Liver (tissue), 9 donors: Measurements from ENCODE around the gene SLC24A4. TPM values are rescaled to one million over a fixed set of nuclear protein-coding genes. Genes with fewer than 3 reads are reported as not detected.

Source experiments
- DNase-seq: peaks from one replicate; pipeline ENCODE4 v3.0.0-alpha.2; 2017; ENCODE audit warnings: low spot score
- H3K27ac ChIP-seq, 2 donors: one replicate each; pipeline ENCODE4 v1.7.0; 2013; ENCODE audit warnings: inconsistent platforms in 2 of 2, low read length in 2 of 2, control low read depth in 1 of 2, low read depth in 1 of 2, mild to moderate bottlenecking in 1 of 2
- H3K27me3 ChIP-seq, 4 donors: one replicate each; pipeline versions ENCODE4 v1.6.1 to v1.7.0; 2013; ENCODE audit warnings: low read length in 3 of 4, inconsistent platforms in 1 of 4, mild to moderate bottlenecking in 1 of 4, moderate library complexity in 1 of 4; ENCODE audit not compliant: control insufficient read depth in 4 of 4, insufficient read depth in 4 of 4
- H3K36me3 ChIP-seq, 4 donors: one replicate each; pipeline versions ENCODE4 v1.6.1 to v1.7.0; 2013; ENCODE audit warnings: low read length in 3 of 4, mild to moderate bottlenecking in 3 of 4, low read depth in 1 of 4, moderate library complexity in 1 of 4; ENCODE audit not compliant: control insufficient read depth in 4 of 4, insufficient read depth in 3 of 4
- H3K4me1 ChIP-seq, 4 donors: one replicate each; pipeline versions ENCODE4 v1.6.1 to v1.7.0; 2013; ENCODE audit warnings: low read length in 3 of 4, mild to moderate bottlenecking in 3 of 4, moderate library complexity in 1 of 4; ENCODE audit not compliant: control insufficient read depth in 4 of 4, insufficient read depth in 4 of 4
- H3K4me3 ChIP-seq, 3 donors: one replicate each; pipeline versions ENCODE4 v1.6.1 to v1.7.0; 2013; ENCODE audit warnings: low read length in 3 of 3, control low read depth in 1 of 3, low read depth in 1 of 3, mild to moderate bottlenecking in 1 of 3
- H3K9ac ChIP-seq, 2 donors: one replicate each; pipeline ENCODE4 v1.7.0; 2013; ENCODE audit warnings: low read length in 2 of 2, mild to moderate bottlenecking in 2 of 2, moderate library complexity in 2 of 2, control low read depth in 1 of 2, low read depth in 1 of 2
- H3K9me3 ChIP-seq, 4 donors: one replicate each; pipeline versions ENCODE4 v1.6.1 to v1.7.0; 2013; ENCODE audit warnings: low read length in 3 of 4; ENCODE audit not compliant: control insufficient read depth in 4 of 4
- ATF3 ChIP-seq: IDR thresholded peaks from 2 replicates; pipeline ENCODE4 v1.6.1; 2016; ENCODE audit warnings: antibody characterized with exemption
- CTCF ChIP-seq: fragments of 150-350 bp; IDR thresholded peaks from 2 replicates; pipeline ENCODE4 v1.5.1; 2017; ENCODE audit warnings: improper control_type of control experiment, low read depth, low read length; ENCODE audit not compliant: missing input control
- EGR1 ChIP-seq, 2 donors: IDR thresholded peaks; 2 replicates each; pipeline ENCODE4 v1.6.1; 2016 to 2018; ENCODE audit warnings: antibody characterized with exemption in 2 of 2, low read depth in 2 of 2
- FOXA1 ChIP-seq: IDR thresholded peaks from 2 replicates; pipeline ENCODE4 v1.6.1; 2016; ENCODE audit warnings: antibody characterized with exemption
- FOXA2 ChIP-seq: IDR thresholded peaks from 2 replicates; pipeline ENCODE4 v1.6.1; 2016; ENCODE audit warnings: antibody characterized with exemption
- GABPA ChIP-seq, 2 donors: IDR thresholded peaks in 1 of 2; conservative IDR thresholded peaks in 1 of 2; 2 replicates each; pipeline ENCODE4 v1.6.1; 2016; ENCODE audit warnings: antibody characterized with exemption in 2 of 2, mild to moderate bottlenecking in 1 of 2, moderate library complexity in 1 of 2
- HNF4A ChIP-seq, 2 donors: conservative IDR thresholded peaks; 2 replicates each; pipeline ENCODE4 v1.6.1; 2016; ENCODE audit warnings: antibody characterized with exemption in 2 of 2, mild to moderate bottlenecking in 2 of 2
- HNF4G ChIP-seq: IDR thresholded peaks from 2 replicates; pipeline ENCODE4 v1.6.1; 2016; ENCODE audit warnings: antibody characterized with exemption
- JUND ChIP-seq, 2 donors: IDR thresholded peaks; 2 replicates each; pipeline ENCODE4 v1.6.1; 2016; ENCODE audit warnings: antibody characterized with exemption in 2 of 2
- MAX ChIP-seq: IDR thresholded peaks from 2 replicates; pipeline ENCODE4 v1.6.1; 2016; ENCODE audit warnings: antibody characterized with exemption
- NR2F2 ChIP-seq: IDR thresholded peaks from 2 replicates; pipeline ENCODE4 v1.6.1; 2016; ENCODE audit warnings: antibody characterized with exemption
- REST ChIP-seq: IDR thresholded peaks from 2 replicates; pipeline ENCODE4 v1.6.1; 2016; ENCODE audit warnings: antibody characterized with exemption, mild to moderate bottlenecking
- RXRA ChIP-seq, 2 donors: IDR thresholded peaks; 2 replicates each; pipeline ENCODE4 v1.6.1; 2017 to 2018; ENCODE audit warnings: antibody characterized with exemption in 2 of 2, mild to moderate bottlenecking in 1 of 2
- SP1 ChIP-seq: IDR thresholded peaks from 2 replicates; pipeline ENCODE4 v1.6.1; 2018; ENCODE audit warnings: antibody characterized with exemption, mild to moderate bottlenecking
- TAF1 ChIP-seq: conservative IDR thresholded peaks from 2 replicates; pipeline ENCODE4 v1.6.1; 2016; ENCODE audit warnings: antibody characterized with exemption, mild to moderate bottlenecking
- ZBTB33 ChIP-seq: IDR thresholded peaks from 2 replicates; pipeline ENCODE4 v1.6.1; 2016; ENCODE audit warnings: antibody characterized with exemption
- WGBS: extraction: QIAGEN DNeasy Blood & Tissue Kit; methylation state at CpG from one replicate; pipeline ENCODE4 v1.1.7; 2013; 5-methylcytosine and 5-hydroxymethylcytosine counted together
- polyA plus RNA-seq, 2 donors: library from polyadenylated mRNA; stranded (reverse) in 1 of 2; unstranded in 1 of 2; fragments of 200-250 nt in 1 of 2; fragments of >200 nt in 1 of 2; fragmentation: Nextera tagmentation in 1 of 2; extraction: Ambion mirVana in 1 of 2; gene quantifications; one replicate each; pipeline versions ENCODE4 v1.2.1 to v1.2.3, GENCODE V29; 2013 to 2015
- total RNA-seq, 2 donors: library from RNA; depleted of rRNA; stranded (reverse); fragments of >200 nt; gene quantifications; one replicate each; pipeline ENCODE4 v1.2.3, GENCODE V29; 2014
- donor health status: healthy.
- donor health status: healthy.
- donor health status: healthy.
- donor health status: healthy.
- donor health status: healthy.

SLC24A4 gene
- total and polyA plus RNA-seq, 4 donors: 0.06 to 0.23 (median 0.12) TPM

- Histone ChIP-seq H3K4me3 (no peak overlapping the region), H3K9ac (no peak overlapping the region), H3K36me3 (no peaks in the 10 kb centered on the region), H3K4me1 (no peaks in the 10 kb centered on the region), H3K27ac (no peak overlapping the region), H3K9me3 (no peaks in the 10 kb centered on the region), H3K27me3 (peaks cover 0 to 3% (median 0%) of the 10 kb centered on the region in 4 donors)
- WGBS: 69% methylated on average over 2 of the region's 2 CpGs
- TF ChIP-seq REST (no peak), MAX (no peak), EGR1 (IDR thresholded peaks at IDR 0.05; ENCODE audit: low read depth in 2 of 2) (no peak), FOXA1 (no peak), GABPA (IDR thresholded peaks at IDR 0.05 in 1 of 2, conservative IDR thresholded peaks at IDR 0.05 in 1 of 2) (no peak), RXRA (IDR thresholded peaks at IDR 0.05) (no peak), HNF4A (conservative IDR thresholded peaks at IDR 0.05) (no peak), CTCF (no peak)
- no peak for DNase-seq
These were observed 49.8 kb upstream of the SLC24A4 start for GRCh38 chr14:92273166-92273565.

- Histone ChIP-seq H3K9ac (no peak overlapping the region), H3K4me3 (no peak overlapping the region), H3K9me3 (no peaks in the 10 kb centered on the region), H3K27me3 (peaks cover 0 to 3% (median 0%) of the 10 kb centered on the region in 4 donors), H3K4me1 (no peaks in the 10 kb centered on the region), H3K27ac (no peak overlapping the region), H3K36me3 (no peaks in the 10 kb centered on the region)
- TF ChIP-seq ATF3 (no peak), RXRA (IDR thresholded peaks at IDR 0.05) (no peak)
- no peak for DNase-seq
- 73% methylated on average over 7 of the region's 7 CpGs for WGBS
These were observed 48.9 kb upstream of the SLC24A4 start for GRCh38 chr14:92274055-92274454.

- H3K27me3 ChIP-seq: peaks cover 0 to 3% (median 0%) of the 10 kb centered on the region in 4 donors
- no peak for DNase-seq
- no peak overlapping the region for H3K27ac ChIP-seq
- H3K9me3 ChIP-seq: no peaks in the 10 kb centered on the region
- no peaks in the 10 kb centered on the region for H3K4me1 ChIP-seq
- no peaks in the 10 kb centered on the region for H3K36me3 ChIP-seq
- 82% methylated on average over 7 of the region's 7 CpGs for WGBS
- H3K4me3 ChIP-seq: no peak overlapping the region
- no peak overlapping the region for H3K9ac ChIP-seq
- TF ChIP-seq EGR1 (IDR thresholded peaks at IDR 0.05; ENCODE audit: low read depth in 2 of 2) (no peak), ZBTB33 (no peak), HNF4G (no peak), TAF1 (no peak), SP1 (no peak), JUND (IDR thresholded peaks at IDR 0.05) (no peak), MAX (no peak), GABPA (IDR thresholded peaks at IDR 0.05 in 1 of 2, conservative IDR thresholded peaks at IDR 0.05 in 1 of 2) (no peak), CTCF (no peak), FOXA1 (no peak), RXRA (IDR thresholded peaks at IDR 0.05) (no peak), NR2F2 (no peak), FOXA2 (no peak), ATF3 (no peak)
These were observed 46.9 kb upstream of the SLC24A4 start for GRCh38 chr14:92276074-92276473.
